ENCODE data around the gene GNRHR.

DNA sequence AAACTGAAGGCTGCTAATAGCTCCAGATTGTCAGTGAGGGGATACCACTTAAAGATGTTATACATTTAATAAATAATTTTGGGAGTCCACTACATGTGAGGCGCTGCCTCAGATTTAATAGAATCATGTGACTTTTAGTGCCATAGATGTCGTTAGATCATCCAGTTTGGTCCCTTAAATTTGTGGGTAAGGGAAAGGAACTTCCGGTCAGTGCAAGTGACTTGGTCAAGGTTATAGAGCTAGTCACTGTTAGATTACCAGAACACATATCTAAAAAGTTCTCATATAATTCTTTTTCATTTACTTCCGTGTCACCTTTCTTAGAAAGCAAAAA is 52.7 kb downstream of the GNRHR start:
- TF ChIP-seq, protein P1, sequence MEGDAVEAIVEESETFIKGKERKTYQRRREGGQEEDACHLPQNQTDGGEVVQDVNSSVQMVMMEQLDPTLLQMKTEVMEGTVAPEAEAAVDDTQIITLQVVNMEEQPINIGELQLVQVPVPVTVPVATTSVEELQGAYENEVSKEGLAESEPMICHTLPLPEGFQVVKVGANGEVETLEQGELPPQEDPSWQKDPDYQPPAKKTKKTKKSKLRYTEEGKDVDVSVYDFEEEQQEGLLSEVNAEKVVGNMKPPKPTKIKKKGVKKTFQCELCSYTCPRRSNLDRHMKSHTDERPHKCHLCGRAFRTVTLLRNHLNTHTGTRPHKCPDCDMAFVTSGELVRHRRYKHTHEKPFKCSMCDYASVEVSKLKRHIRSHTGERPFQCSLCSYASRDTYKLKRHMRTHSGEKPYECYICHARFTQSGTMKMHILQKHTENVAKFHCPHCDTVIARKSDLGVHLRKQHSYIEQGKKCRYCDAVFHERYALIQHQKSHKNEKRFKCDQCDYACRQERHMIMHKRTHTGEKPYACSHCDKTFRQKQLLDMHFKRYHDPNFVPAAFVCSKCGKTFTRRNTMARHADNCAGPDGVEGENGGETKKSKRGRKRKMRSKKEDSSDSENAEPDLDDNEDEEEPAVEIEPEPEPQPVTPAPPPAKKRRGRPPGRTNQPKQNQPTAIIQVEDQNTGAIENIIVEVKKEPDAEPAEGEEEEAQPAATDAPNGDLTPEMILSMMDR (IDR thresholded peaks at IDR 0.05), result peak in 1 of 4 experiments; percentile 3
- TF ChIP-seq POLR2AphosphoS5 (IDR thresholded peaks at IDR 0.05) (no peak), EP300 (IDR thresholded peaks at IDR 0.05) (no peak)
